Suprapubic skin (tissue), 4 donors: ENCODE measurements around the gene PTPRN2.

ENCODE experiments used
- CTCF ChIP-seq, 2 donors: fragments of 200-600 bp in 1 of 2; fragments of 450-650 bp in 1 of 2; sonication (generic) in 1 of 2; IDR thresholded peaks; one replicate each; pipeline ENCODE4 v1.5.1; 2016 to 2019; ENCODE audit warnings: antibody characterized with exemption in 2 of 2, mild to moderate bottlenecking in 1 of 2, moderate library complexity in 1 of 2
- EP300 ChIP-seq: sonication (generic); formaldehyde crosslinking; IDR thresholded peaks from one replicate; pipeline ENCODE4 v1.6.1; 2017; ENCODE audit warnings: antibody characterized with exemption
- POLR2A ChIP-seq, 2 donors: fragments of 450-650 bp; IDR thresholded peaks; one replicate each; pipeline ENCODE4 v1.6.1; 2017; ENCODE audit warnings: antibody characterized with exemption in 2 of 2, mild to moderate bottlenecking in 2 of 2, moderate library complexity in 2 of 2
- POLR2AphosphoS5 ChIP-seq, 3 donors: sonication (generic); formaldehyde crosslinking; IDR thresholded peaks; one replicate each; pipeline ENCODE4 v1.6.1; 2017; ENCODE audit warnings: antibody characterized with exemption in 3 of 3

GRCh38 chr7:157797361-157797760 is 790.3 kb downstream of the PTPRN2 start:
- TF ChIP-seq POLR2A (IDR thresholded peaks at IDR 0.05) (no peak), EP300 (no peak), POLR2AphosphoS5 (IDR thresholded peaks at IDR 0.05) (no peak), CTCF (IDR thresholded peaks at IDR 0.05) (no peak)
